Measurements from ENCODE around the gene CDCP2.

Gene CDCP2

DNA sequence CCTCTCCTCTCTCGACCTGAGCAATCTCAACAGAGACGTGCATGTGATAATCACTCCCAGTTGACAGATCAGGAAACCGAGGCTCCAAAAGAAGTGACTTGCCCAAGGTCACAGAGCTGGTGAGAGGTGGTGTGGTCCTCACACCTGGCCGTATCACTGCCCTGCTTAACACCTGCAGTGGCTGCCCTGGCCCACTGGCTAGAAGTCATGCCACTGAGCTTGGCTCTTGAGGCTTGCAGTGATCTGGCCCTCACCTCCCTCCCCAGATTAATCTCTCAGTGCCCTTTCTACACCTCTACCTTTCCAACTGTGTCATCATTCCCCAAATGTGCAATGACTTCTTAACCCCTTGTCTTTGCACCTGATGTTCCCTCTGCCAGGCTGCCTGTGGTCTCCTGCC is 38.8 kb downstream of the CDCP2 start:
- TF ChIP-seq, protein P1, sequence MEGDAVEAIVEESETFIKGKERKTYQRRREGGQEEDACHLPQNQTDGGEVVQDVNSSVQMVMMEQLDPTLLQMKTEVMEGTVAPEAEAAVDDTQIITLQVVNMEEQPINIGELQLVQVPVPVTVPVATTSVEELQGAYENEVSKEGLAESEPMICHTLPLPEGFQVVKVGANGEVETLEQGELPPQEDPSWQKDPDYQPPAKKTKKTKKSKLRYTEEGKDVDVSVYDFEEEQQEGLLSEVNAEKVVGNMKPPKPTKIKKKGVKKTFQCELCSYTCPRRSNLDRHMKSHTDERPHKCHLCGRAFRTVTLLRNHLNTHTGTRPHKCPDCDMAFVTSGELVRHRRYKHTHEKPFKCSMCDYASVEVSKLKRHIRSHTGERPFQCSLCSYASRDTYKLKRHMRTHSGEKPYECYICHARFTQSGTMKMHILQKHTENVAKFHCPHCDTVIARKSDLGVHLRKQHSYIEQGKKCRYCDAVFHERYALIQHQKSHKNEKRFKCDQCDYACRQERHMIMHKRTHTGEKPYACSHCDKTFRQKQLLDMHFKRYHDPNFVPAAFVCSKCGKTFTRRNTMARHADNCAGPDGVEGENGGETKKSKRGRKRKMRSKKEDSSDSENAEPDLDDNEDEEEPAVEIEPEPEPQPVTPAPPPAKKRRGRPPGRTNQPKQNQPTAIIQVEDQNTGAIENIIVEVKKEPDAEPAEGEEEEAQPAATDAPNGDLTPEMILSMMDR (IDR thresholded peaks at IDR 0.05; ENCODE audit: low read depth, low read length), result no peak
- no peak for DNase-seq (ENCODE audit: low read depth in 2 of 2)
- no peak overlapping the region for H3K4me3 ChIP-seq (replicated peaks in 1 of 2; ENCODE audit: low read depth in 2 of 2, low read length in 2 of 2)

DNA sequence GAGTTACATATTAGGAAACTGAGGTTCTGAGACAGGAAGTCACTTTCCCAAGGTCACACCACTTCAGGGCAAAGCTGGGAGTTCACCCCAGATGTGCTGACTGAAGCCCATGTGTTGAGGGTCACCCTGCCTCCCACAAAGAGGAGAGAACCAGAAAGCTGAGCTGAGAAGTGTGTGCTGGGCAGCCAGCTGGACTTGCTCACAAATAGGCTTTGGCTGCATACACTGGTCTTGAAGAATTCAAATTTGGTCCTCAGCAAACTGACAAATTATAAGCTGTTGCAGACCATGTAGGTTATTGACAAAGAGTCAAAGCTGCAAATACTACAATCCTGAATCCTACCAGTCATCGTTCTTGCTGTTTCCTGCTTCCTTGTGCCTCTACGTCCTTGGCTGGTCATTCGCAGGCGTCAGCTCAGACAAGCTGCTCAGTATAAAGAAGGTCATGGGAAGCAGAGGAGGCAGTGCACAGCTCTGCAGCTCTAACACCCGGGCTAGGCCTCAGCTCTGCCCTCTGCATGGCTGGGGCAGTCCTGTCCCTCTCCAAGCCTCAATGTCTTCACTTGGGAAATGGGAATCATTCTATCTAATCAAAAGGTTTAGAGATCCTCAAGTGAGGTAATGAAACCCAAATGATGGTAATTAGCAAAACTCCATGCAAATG is 40.0 kb downstream of the CDCP2 start:
- TF ChIP-seq, protein P1 (IDR thresholded peaks at IDR 0.05; ENCODE audit: low read depth, low read length), result no peak
- H3K4me3 ChIP-seq (replicated peaks in 1 of 2; ENCODE audit: low read depth in 2 of 2, low read length in 2 of 2), result no peak overlapping the region
- no peak for DNase-seq (ENCODE audit: low read depth in 2 of 2)

DNA sequence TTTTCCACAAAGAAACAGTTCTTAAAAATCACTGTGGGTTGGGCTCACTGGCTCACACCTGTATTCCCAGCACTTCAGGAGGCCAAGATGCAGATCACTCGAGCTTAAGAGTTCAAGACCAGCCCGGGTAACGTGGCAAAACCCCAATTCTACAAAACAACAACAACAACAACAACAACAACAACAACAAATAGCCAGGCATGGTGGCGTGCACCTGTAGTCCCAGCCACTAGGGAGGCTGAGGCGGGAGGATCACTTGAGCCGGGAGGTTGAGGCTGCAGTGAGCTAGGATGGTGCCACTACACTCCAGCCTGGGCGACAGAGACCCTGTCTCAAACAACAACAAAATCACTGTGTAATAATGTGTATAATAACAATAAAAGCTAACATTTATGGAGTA is 40.8 kb downstream of the CDCP2 start:
- TF ChIP-seq, protein P1 (IDR thresholded peaks at IDR 0.05; ENCODE audit: low read depth, low read length), result no peak
- no peak for DNase-seq (ENCODE audit: low read depth in 2 of 2)
- H3K4me3 ChIP-seq (replicated peaks in 1 of 2; ENCODE audit: low read depth in 2 of 2, low read length in 2 of 2), result no peak overlapping the region

GRCh38 chr1:54111624-54112023 is 41.2 kb downstream of the CDCP2 start:
- no peak for DNase-seq (ENCODE audit: low read depth in 2 of 2)
- TF ChIP-seq, protein P1 (IDR thresholded peaks at IDR 0.05; ENCODE audit: low read depth, low read length), result no peak
- H3K4me3 ChIP-seq (replicated peaks in 1 of 2; ENCODE audit: low read depth in 2 of 2, low read length in 2 of 2), result no peak overlapping the region

GRCh38 chr1:54110996-54111395 is 41.8 kb downstream of the CDCP2 start:
- TF ChIP-seq, protein P1 (IDR thresholded peaks at IDR 0.05; ENCODE audit: low read depth, low read length), result no peak
- no peak for DNase-seq (ENCODE audit: low read depth in 2 of 2)
- no peak overlapping the region for H3K4me3 ChIP-seq (replicated peaks in 1 of 2; ENCODE audit: low read depth in 2 of 2, low read length in 2 of 2)

- no peak for DNase-seq (ENCODE audit: low read depth in 2 of 2)
- no peak overlapping the region for H3K4me3 ChIP-seq (replicated peaks in 1 of 2; ENCODE audit: low read depth in 2 of 2, low read length in 2 of 2)
- TF ChIP-seq, protein P1 (IDR thresholded peaks at IDR 0.05; ENCODE audit: low read depth, low read length), result no peak
These were observed 43.4 kb downstream of the CDCP2 start for GRCh38 chr1:54109129-54110090.
